Stimulated activated CD8-positive, alpha-beta memory T cell treated with anti-CD3 and anti-CD28 coated beads, Interleukin-7, amount 100 ng/mL, for 48 hours (primary cell): ENCODE measurements around the gene P2RX2.

Experiments used
- DNase-seq, 2 donors: peaks; one replicate each; pipeline ENCODE4 v3.0.0-alpha.2; 2020; ENCODE audit warnings: low read depth in 1 of 2; ENCODE audit errors: extremely low read depth in 1 of 2

P2RX2 gene

GRCh38 chr12:132658149-132658894 lies 39.7 kb downstream of the P2RX2 start:
- DNase-seq, result no peak

- no peak for DNase-seq
Observed at GRCh38 chr12:132659146-132659545, 40.6 kb downstream of the P2RX2 start.

GRCh38 chr12:132660052-132660451 lies 41.5 kb downstream of the P2RX2 start:
- no peak for DNase-seq

GRCh38 chr12:132660996-132661395 lies 42.4 kb downstream of the P2RX2 start:
- no peak for DNase-seq

- DNase-seq, result no peak
Observed at GRCh38 chr12:132661972-132662371, 43.4 kb downstream of the P2RX2 start.

- no peak for DNase-seq
Observed at GRCh38 chr12:132662901-132663755, 44.6 kb downstream of the P2RX2 start.

- DNase-seq, result no peak
Observed at GRCh38 chr12:132664206-132665148, 45.9 kb downstream of the P2RX2 start.

GRCh38 chr12:132665149-132665491 lies 46.5 kb downstream of the P2RX2 start:
- no peak for DNase-seq

GRCh38 chr12:132665794-132666193 lies 47.2 kb downstream of the P2RX2 start:
- DNase-seq, result no peak

- DNase-seq, result no peak
Observed at GRCh38 chr12:132668191-132669088, 49.9 kb downstream of the P2RX2 start.

- no peak for DNase-seq
Observed at GRCh38 chr12:132669166-132669879, 50.7 kb downstream of the P2RX2 start.
